Thyroid gland (tissue), 4 donors: ENCODE results near the gene PRRC1. TPM values are rescaled to one million over a fixed set of nuclear protein-coding genes. Genes with fewer than 3 reads are reported as not detected.
"Not testable (repeated sequence)": the region's sequence is repeated elsewhere in the genome, so short reads cannot be mapped to it uniquely, and the experiment has no call there.

Experiments
- DNase-seq, 2 donors: peaks; one replicate each; pipeline ENCODE4 v3.0.0-alpha.2; 2019
- H3K27ac ChIP-seq, 3 donors: fragments of 200-600 bp; sonication (generic); 1 replicate in 2 of 3; 2 replicates in 1 of 3; pipeline ENCODE4 v1.5.1; 2016 to 2019; ENCODE audit warnings: mild to moderate bottlenecking in 1 of 3, moderate library complexity in 1 of 3
- H3K27me3 ChIP-seq: fragments of 200-600 bp; sonication (generic); one replicate; pipeline ENCODE4 v1.5.1; 2019
- H3K36me3 ChIP-seq, 2 donors: fragments of 200-600 bp; sonication (generic); one replicate each; pipeline ENCODE4 v1.5.1; 2016 to 2019
- H3K4me1 ChIP-seq, 2 donors: fragments of 200-600 bp; sonication (generic); one replicate each; pipeline ENCODE4 v1.5.1; 2017 to 2019
- H3K4me3 ChIP-seq, 3 donors: fragments of 200-600 bp; sonication (generic); replicated peaks in 1 of 3; 1 replicate in 2 of 3; 2 replicates in 1 of 3; pipeline ENCODE4 v1.5.1; 2016; ENCODE audit warnings: mild to moderate bottlenecking in 1 of 3
- H3K9me3 ChIP-seq: fragments of 200-600 bp; sonication (generic); one replicate; pipeline ENCODE4 v1.5.1; 2017
- CTCF ChIP-seq, 6 experiments: fragments of 200-600 bp in 3 of 6; fragments of 450-650 bp in 3 of 6; sonication (generic) in 3 of 6; IDR thresholded peaks; one replicate each; pipeline ENCODE4 v1.5.1; 2016 to 2019; ENCODE audit warnings: antibody characterized with exemption in 6 of 6, mild to moderate bottlenecking in 2 of 6, inconsistent platforms in 1 of 6, moderate library complexity in 1 of 6
- POLR2A ChIP-seq, 2 donors: fragments of 450-650 bp; IDR thresholded peaks; one replicate each; pipeline ENCODE4 v1.6.1; 2017; ENCODE audit warnings: antibody characterized with exemption in 2 of 2, mild to moderate bottlenecking in 2 of 2, moderate library complexity in 1 of 2
- WGBS, 2 donors: methylation state at CpG; one replicate each; pipeline ENCODE4 v1.1.5; 2017; 5-methylcytosine and 5-hydroxymethylcytosine counted together
- intact Hi-C: fragments of 100-400 bp; cut with DNase I; formaldehyde crosslinking; loops from one replicate; pipeline ENCODE4 v1.15.1; 2023
- total RNA-seq, 4 donors: library from RNA; depleted of rRNA; stranded (reverse); fragments of >200 nt; gene quantifications; one replicate each; pipeline ENCODE4 v1.2.3, GENCODE V29; 2016

PRRC1 gene
- total RNA-seq, 4 donors from 2014 or later, result 47.4 to 79.0 (median 70.9) TPM

GRCh38 chr5:127564002-127564769 lies 46.7 kb downstream of the PRRC1 start:
- intact Hi-C loops, result no loop called here
- Histone ChIP-seq H3K9me3 (no peaks in the 10 kb centered on the region), H3K36me3 (no peaks in the 10 kb centered on the region), H3K4me1 (no peaks in the 10 kb centered on the region), H3K27ac (no peak overlapping the region), H3K27me3 (no peaks in the 10 kb centered on the region), H3K4me3 (no peak overlapping the region)
- WGBS, 2 donors, result 52 to 57% methylated on average over 2 of the region's 2 CpGs
- peak; percentile 24 to 89 (median 64) for TF ChIP-seq CTCF (IDR thresholded peaks at IDR 0.05)
- no peak for TF ChIP-seq POLR2A (IDR thresholded peaks at IDR 0.05)
- DNase-seq, result peak; percentile 36 to 48

- WGBS, 2 donors, result 90 to 97% methylated on average over 1 of the region's 1 CpG
- no peak for TF ChIP-seq POLR2A (IDR thresholded peaks at IDR 0.05)
- TF ChIP-seq CTCF (IDR thresholded peaks at IDR 0.05), result no peak
- Histone ChIP-seq H3K9me3 (no peaks in the 10 kb centered on the region), H3K27me3 (no peaks in the 10 kb centered on the region), H3K4me1 (no peaks in the 10 kb centered on the region), H3K36me3 (no peaks in the 10 kb centered on the region), H3K4me3 (no peak overlapping the region), H3K27ac (no peak overlapping the region)
- DNase-seq, result no peak
- intact Hi-C loops, result loop anchor here (5.0 kb wide), 1 partner anchor 637 kb away; no protein-coding TSS in a partner anchor
Observed at GRCh38 chr5:127565586-127566270, 48.3 kb downstream of the PRRC1 start.

- intact Hi-C loops, result loop anchor here (5.0 kb wide), 1 partner anchor 635 kb away; no protein-coding TSS in a partner anchor
- WGBS, 2 donors, result 69 to 73% methylated on average over 7 of the region's 7 CpGs
- H3K27me3 ChIP-seq, result no peaks in the 10 kb centered on the region
Observed at GRCh38 chr5:127567026-127567768, 49.8 kb downstream of the PRRC1 start.

GRCh38 chr5:127568166-127568565 lies 50.7 kb downstream of the PRRC1 start:
- TF ChIP-seq POLR2A (IDR thresholded peaks at IDR 0.05) (no peak), CTCF (IDR thresholded peaks at IDR 0.05) (no peak)
- H3K27ac ChIP-seq, result no peak overlapping the region
- no peaks in the 10 kb centered on the region for H3K27me3 ChIP-seq
- no peak for DNase-seq
- no peaks in the 10 kb centered on the region for H3K36me3 ChIP-seq
- H3K9me3 ChIP-seq, result no peaks in the 10 kb centered on the region
- intact Hi-C loops, result loop anchor here (5.0 kb wide), 1 partner anchor 634 kb away; no protein-coding TSS in a partner anchor
- 60 to 73% methylated on average over 3 of the region's 3 CpGs for WGBS, 2 donors
- no peaks in the 10 kb centered on the region for H3K4me1 ChIP-seq
- no peak overlapping the region for H3K4me3 ChIP-seq

More at GRCh38 chr5:127567026-127567768, 49.8 kb downstream of the PRRC1 start:
- no peaks in the 10 kb centered on the region for H3K4me1 ChIP-seq
- no peaks in the 10 kb centered on the region for H3K36me3 ChIP-seq
- DNase-seq, result no peak
- no peaks in the 10 kb centered on the region for H3K9me3 ChIP-seq
- TF ChIP-seq POLR2A (IDR thresholded peaks at IDR 0.05), result no peak
- no peak for TF ChIP-seq CTCF (IDR thresholded peaks at IDR 0.05)
- H3K4me3 ChIP-seq, result no peak overlapping the region
- H3K27ac ChIP-seq, result no peak overlapping the region

GRCh38 chr5:127569471-127569870 lies 52.0 kb downstream of the PRRC1 start:
- not testable (repeated sequence) for H3K36me3 ChIP-seq, H3K27ac ChIP-seq, H3K4me3 ChIP-seq, H3K4me1 ChIP-seq, DNase-seq, H3K27me3 ChIP-seq, H3K9me3 ChIP-seq
- WGBS, 2 donors, result 57% methylated on average over 20 of the region's 40 CpGs; no CpG with 5 or more reads in 1 of the 2 donors
- intact Hi-C loops, result loop anchor here (5.0 kb wide), 1 partner anchor 633 kb away; no protein-coding TSS in a partner anchor
